ENCODE results near the gene TMPRSS3.

GRCh38 chr21:42429856-42430255 lies 34.0 kb upstream of the TMPRSS3 start:
- TF ChIP-seq CTCF (IDR thresholded peaks at IDR 0.05) (no peak), EZH2 (IDR thresholded peaks at IDR 0.05) (no peak)

Data from neural progenitor cell (in vitro differentiated cells).